WTC11 (cell line): ENCODE results near the gene SLC17A4.

Experiments used
- AFF4 ChIP-seq: sonication (generic); formaldehyde crosslinking; IDR thresholded peaks from 2 replicates; pipeline ENCODE4 v1.8.1; 2023; ENCODE audit warnings: mild to moderate bottlenecking, missing genetic modification reagents, borderline replicate concordance
- ATF3 ChIP-seq: sonication (generic); formaldehyde crosslinking; conservative IDR thresholded peaks from 2 replicates; pipeline ENCODE4 v1.8.1; 2022; ENCODE audit warnings: mild to moderate bottlenecking, missing genetic modification reagents
- CTCF ChIP-seq: fragments of 200-600 bp; IDR thresholded peaks from 2 replicates; pipeline ENCODE4 v1.8.0; 2022; ENCODE audit warnings: antibody characterized with exemption
- E2F1 ChIP-seq: sonication (generic); formaldehyde crosslinking; IDR thresholded peaks from 2 replicates; pipeline ENCODE4 v1.8.0; 2022; ENCODE audit warnings: mild to moderate bottlenecking, missing genetic modification reagents
- ETV6 ChIP-seq: sonication (generic); formaldehyde crosslinking; IDR thresholded peaks from 2 replicates; pipeline ENCODE4 v1.8.1; 2022; ENCODE audit warnings: mild to moderate bottlenecking, missing genetic modification reagents
- FOXJ3 ChIP-seq: sonication (generic); formaldehyde crosslinking; IDR thresholded peaks from 2 replicates; pipeline ENCODE4 v1.9.0; 2021; ENCODE audit warnings: missing genetic modification reagents, mild to moderate bottlenecking, borderline replicate concordance
- GABPB1 ChIP-seq: sonication (generic); formaldehyde crosslinking; IDR thresholded peaks from 2 replicates; pipeline ENCODE4 v1.8.1; 2023; ENCODE audit warnings: mild to moderate bottlenecking, missing genetic modification reagents
- GTF2I ChIP-seq: fragments of 250-450 bp; sonication (Bioruptor Pico); conservative IDR thresholded peaks from 2 replicates; pipeline ENCODE4 v1.4.0; 2021; ENCODE audit warnings: mild to moderate bottlenecking
- MLX ChIP-seq: sonication (generic); formaldehyde crosslinking; IDR thresholded peaks from 2 replicates; pipeline ENCODE4 v1.8.1; 2023; ENCODE audit warnings: mild to moderate bottlenecking, missing genetic modification reagents, moderate library complexity
- NR1H2 ChIP-seq: sonication (generic); formaldehyde crosslinking; IDR thresholded peaks from 2 replicates; pipeline ENCODE4 v1.9.0; 2021; ENCODE audit warnings: mild to moderate bottlenecking, moderate library complexity, missing genetic modification reagents
- TEAD4 ChIP-seq: sonication (generic); formaldehyde crosslinking; IDR thresholded peaks from 2 replicates; pipeline ENCODE4 v1.8.0; 2022; ENCODE audit warnings: mild to moderate bottlenecking, missing genetic modification reagents
- USF2 ChIP-seq: sonication (generic); formaldehyde crosslinking; IDR thresholded peaks from 2 replicates; pipeline ENCODE4 v1.8.1; 2023; ENCODE audit warnings: mild to moderate bottlenecking, missing genetic modification reagents, moderate library complexity
- ZNF396 ChIP-seq: fragments of 250-450 bp; sonication (Bioruptor Pico); IDR thresholded peaks from 2 replicates; pipeline ENCODE4 v1.8.0; 2021; ENCODE audit warnings: mild to moderate bottlenecking, moderate library complexity, borderline replicate concordance
- ZNF423 ChIP-seq: fragments of 250-450 bp; sonication (Bioruptor Pico); IDR thresholded peaks from 2 replicates; pipeline ENCODE4 v2.1.2; 2022; ENCODE audit warnings: mild to moderate bottlenecking, moderate library complexity

GRCh38 chr6:25743868-25744267 lies 10.7 kb upstream of the SLC17A4 start:
- no peak for TF ChIP-seq MLX (CRISPR knock-in tag)
- no peak for TF ChIP-seq CTCF
- TF ChIP-seq NR1H2 (CRISPR knock-in tag), result no peak
- no peak for TF ChIP-seq USF2 (CRISPR knock-in tag)
- no peak for TF ChIP-seq GABPB1 (CRISPR knock-in tag)
- no peak for TF ChIP-seq ZNF423 (CRISPR knock-in tag)
- no peak for TF ChIP-seq ETV6 (CRISPR knock-in tag)
- TF ChIP-seq E2F1 (CRISPR knock-in tag), result no peak
- TF ChIP-seq ZNF396 (CRISPR knock-in tag), result no peak
- TF ChIP-seq ATF3 (CRISPR knock-in tag), result no peak
- no peak for TF ChIP-seq TEAD4 (CRISPR knock-in tag)
- TF ChIP-seq GTF2I (CRISPR knock-in tag), result no peak
- TF ChIP-seq AFF4 (CRISPR knock-in tag), result no peak
- no peak for TF ChIP-seq FOXJ3 (CRISPR knock-in tag)
